ENCODE data around the gene PPP4R3A. TPM values are rescaled to one million over a fixed set of nuclear protein-coding genes. Genes with fewer than 3 reads are reported as not detected.

The PPP4R3A gene
- total RNA-seq (2014; rRNA removed) (74.4 and 82.9 TPM in 2 replicates), Bru-seq, nascent RNA (percentile 90 among the genes with signal in this experiment), BruChase-seq, experiment 1, labeled RNA remaining after a 6-hour chase (percentile 93 among the genes with signal in this experiment), BruChase-seq, experiment 2, labeled RNA remaining after a 2-hour chase (percentile 90 among the genes with signal in this experiment)
- long read RNA-seq, full-length matches to known transcripts, result 107 of 184 reads
- long read RNA-seq, partial matches to known transcripts, result 24 of 184 reads
- long read RNA-seq, other reads (novel, unspliced or antisense), result 53 of 184 reads

DNA sequence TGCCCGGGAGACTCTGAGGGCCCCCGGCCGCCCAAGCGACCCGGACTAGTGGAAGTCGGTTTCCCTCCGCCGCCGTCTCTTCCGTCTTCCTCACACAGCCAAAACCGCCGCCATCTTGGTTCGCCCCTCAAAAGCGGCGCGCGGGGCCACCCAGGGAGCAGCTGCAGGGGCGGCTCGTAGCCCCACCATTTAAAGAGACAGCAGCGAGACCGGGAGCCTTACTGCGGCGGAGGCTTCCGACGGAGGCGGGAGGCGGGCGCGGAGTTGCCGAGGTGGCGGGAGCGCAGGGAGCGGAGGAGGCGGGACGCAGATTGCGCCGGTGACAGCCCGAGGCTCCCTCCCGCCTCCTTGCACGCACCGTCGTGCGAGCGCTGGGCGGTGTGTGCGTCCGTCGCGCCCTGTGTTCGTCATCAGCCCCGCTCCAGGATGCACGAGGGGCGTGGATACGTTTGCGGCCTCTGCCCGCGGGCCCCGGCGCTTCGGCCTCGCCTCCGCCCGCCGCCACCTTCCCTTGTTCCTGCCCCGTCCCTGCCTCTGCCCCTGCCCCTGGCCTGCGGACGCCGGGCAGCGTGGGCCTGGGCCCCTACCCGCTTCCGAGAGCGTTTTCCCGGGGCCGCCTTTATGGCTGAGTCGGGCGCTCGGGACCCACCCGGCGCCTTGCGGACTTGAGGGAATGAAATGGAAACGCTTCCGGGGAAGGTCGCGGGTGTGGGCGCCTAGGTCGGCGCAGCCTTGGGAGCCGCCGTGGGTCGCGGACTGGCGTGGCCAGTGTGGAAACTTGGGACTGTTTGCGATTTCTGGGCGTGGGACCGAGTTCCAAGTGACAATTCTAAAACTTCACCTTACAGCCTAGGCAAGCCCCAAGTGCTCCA is at the start of gene PPP4R3A:
PPP4R3A (minus strand) TSS at position 140 of the 872 bp plus-strand sequence. CDS start 663 bp downstream, outside the sequence.
- POLR2A ChIA-PET (ENCODE audit: unreplicated experiment), result interaction anchor here (0.5 kb wide), 1 partner anchor 832 kb away, joined by 4 read pairs; no protein-coding TSS in a partner anchor

DNA sequence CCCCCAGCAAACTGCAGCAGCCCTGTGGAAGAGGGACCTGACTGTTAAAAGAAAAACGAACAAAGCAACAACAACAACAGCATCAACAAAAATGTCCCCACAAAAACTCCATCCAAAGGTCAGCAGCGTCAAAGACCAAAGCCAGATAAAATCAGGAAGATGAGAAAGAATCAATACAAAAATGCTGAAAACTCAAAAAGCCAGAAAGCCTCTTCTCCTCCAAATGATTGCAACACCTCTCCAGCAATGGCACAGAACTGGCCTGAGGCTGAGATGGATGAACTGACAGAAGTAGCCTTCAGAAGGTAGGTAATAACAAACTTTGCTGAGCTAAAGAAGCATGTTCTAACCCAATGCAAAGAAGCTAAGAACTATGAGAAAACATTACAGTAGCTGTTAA is 45.4 kb upstream of the PPP4R3A start:
- Histone ChIP-seq H3K27me3 (ENCODE audit: low read length) (no peaks in the 10 kb centered on the region), H3K4me1 (ENCODE audit: insufficient read depth, low read length) (no peaks in the 10 kb centered on the region), H3K27ac (ENCODE audit: low read length) (no peak overlapping the region), H3K79me2 (ENCODE audit: low read length) (no peaks in the 10 kb centered on the region), H3K4me2 (ENCODE audit: low read length) (no peak overlapping the region), H3K4me3 (ENCODE audit: low read length) (no peak overlapping the region), H3K9me2 (replicated peaks; ENCODE audit: low read length) (no peaks in the 10 kb centered on the region), H3F3A (ENCODE audit: low read length, unreplicated experiment) (no peaks in the 10 kb centered on the region), H3K36me3 (ENCODE audit: low read depth, low read length) (no peaks in the 10 kb centered on the region), H4K20me1 (ENCODE audit: low read length) (no peaks in the 10 kb centered on the region), H3K9ac (ENCODE audit: low read length) (no peak overlapping the region), H3K9me3 (ENCODE audit: low read length) (no peaks in the 10 kb centered on the region), H2AFZ (ENCODE audit: low read length) (no peak overlapping the region)
- CTCF ChIA-PET, result no interaction called here
- intact Hi-C loops (cut with micrococcal nuclease), result no loop called here
- ATAC-seq (no peak), DNase-seq (no peak)
- BruUV-seq (replicated peaks), result no TSS peak
- TF ChIP-seq EZH2 (IDR thresholded peaks at IDR 0.05; ENCODE audit: low read length, unreplicated experiment), result no peak
- TF ChIP-seq, protein P1, sequence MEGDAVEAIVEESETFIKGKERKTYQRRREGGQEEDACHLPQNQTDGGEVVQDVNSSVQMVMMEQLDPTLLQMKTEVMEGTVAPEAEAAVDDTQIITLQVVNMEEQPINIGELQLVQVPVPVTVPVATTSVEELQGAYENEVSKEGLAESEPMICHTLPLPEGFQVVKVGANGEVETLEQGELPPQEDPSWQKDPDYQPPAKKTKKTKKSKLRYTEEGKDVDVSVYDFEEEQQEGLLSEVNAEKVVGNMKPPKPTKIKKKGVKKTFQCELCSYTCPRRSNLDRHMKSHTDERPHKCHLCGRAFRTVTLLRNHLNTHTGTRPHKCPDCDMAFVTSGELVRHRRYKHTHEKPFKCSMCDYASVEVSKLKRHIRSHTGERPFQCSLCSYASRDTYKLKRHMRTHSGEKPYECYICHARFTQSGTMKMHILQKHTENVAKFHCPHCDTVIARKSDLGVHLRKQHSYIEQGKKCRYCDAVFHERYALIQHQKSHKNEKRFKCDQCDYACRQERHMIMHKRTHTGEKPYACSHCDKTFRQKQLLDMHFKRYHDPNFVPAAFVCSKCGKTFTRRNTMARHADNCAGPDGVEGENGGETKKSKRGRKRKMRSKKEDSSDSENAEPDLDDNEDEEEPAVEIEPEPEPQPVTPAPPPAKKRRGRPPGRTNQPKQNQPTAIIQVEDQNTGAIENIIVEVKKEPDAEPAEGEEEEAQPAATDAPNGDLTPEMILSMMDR (conservative IDR thresholded peaks at IDR 0.05; ENCODE audit: low read depth, low read length), result no peak
- no peak for TF ChIP-seq EZH2phosphoT487 (IDR thresholded peaks at IDR 0.05; ENCODE audit: borderline replicate concordance, low read length)
- POLR2A ChIA-PET (ENCODE audit: unreplicated experiment), result no interaction called here

More for the DNA sequence above, at the start of gene PPP4R3A:
- DNase-seq (peak; percentile 95), ATAC-seq (peak; percentile 87)
- Histone ChIP-seq H3K4me2 (ENCODE audit: low read length) (peak within 1 kb of the TSS; percentile 88), H3K9me3 (ENCODE audit: low read length) (no peaks in the 10 kb centered on the region), H3K79me2 (ENCODE audit: low read length) (peaks cover 50% of the 10 kb centered on the region), H3K27me3 (ENCODE audit: low read length) (no peaks in the 10 kb centered on the region), H2AFZ (ENCODE audit: low read length) (peak within 1 kb of the TSS; percentile 94), H4K20me1 (ENCODE audit: low read length) (peaks cover 35% of the 10 kb centered on the region), H3K27ac (ENCODE audit: low read length) (peak within 1 kb of the TSS; percentile 96), H3K36me3 (ENCODE audit: low read depth, low read length) (peaks cover 15% of the 10 kb centered on the region; the same call in 1 of the 2 replicates), H3K4me3 (ENCODE audit: low read length) (peak within 1 kb of the TSS; percentile 90), H3F3A (ENCODE audit: low read length, unreplicated experiment) (no peaks in the 10 kb centered on the region), H3K9ac (ENCODE audit: low read length) (peak within 1 kb of the TSS; percentile 100), H3K9me2 (replicated peaks; ENCODE audit: low read length) (no peaks in the 10 kb centered on the region), H3K4me1 (ENCODE audit: insufficient read depth, low read length) (peaks cover 15% of the 10 kb centered on the region)
- CTCF ChIA-PET, result no interaction called here
- intact Hi-C loops (cut with micrococcal nuclease), result no loop called here
- TF ChIP-seq EZH2 (IDR thresholded peaks at IDR 0.05; ENCODE audit: low read length, unreplicated experiment) (no peak), EZH2phosphoT487 (IDR thresholded peaks at IDR 0.05; ENCODE audit: borderline replicate concordance, low read length) (no peak)
- TF ChIP-seq, protein P1 (conservative IDR thresholded peaks at IDR 0.05; ENCODE audit: low read depth, low read length), result no peak
- BruUV-seq (replicated peaks), result TSS peak; percentile 96

All from PC-3 (cell line).